HepG2 (cell line): ENCODE data around the gene STS.

Experiments
- CREM ChIP-seq, 2 experiments: sonication (generic) in 1 of 2; formaldehyde crosslinking in 1 of 2; IDR thresholded peaks; 2 replicates each; pipeline versions ENCODE4 v1.4.0 to v1.6.1; 2016 to 2020; ENCODE audit warnings: antibody characterized with exemption in 1 of 2, mild to moderate bottlenecking in 1 of 2, missing genetic modification reagents in 1 of 2
- GABPA ChIP-seq, 2 experiments: IDR thresholded peaks; 2 replicates each; pipeline ENCODE4 v1.6.1; 2011 to 2016; ENCODE audit warnings: low read depth in 2 of 2, low read length in 1 of 2, missing biosample characterization in 1 of 2, missing genetic modification characterization in 1 of 2
- MAFK ChIP-seq, 2 experiments: IDR thresholded peaks in 1 of 2; conservative IDR thresholded peaks in 1 of 2; 2 replicates each; pipeline ENCODE4 v1.6.1; 2011; ENCODE audit warnings: improper control_type of control experiment in 2 of 2, low read length in 2 of 2
- NAIF1 ChIP-seq: sonication (generic); formaldehyde crosslinking; IDR thresholded peaks from 2 replicates; pipeline ENCODE4 v1.5.0; 2020; ENCODE audit warnings: mild to moderate bottlenecking, missing genetic modification reagents, borderline replicate concordance
- NFIC ChIP-seq: IDR thresholded peaks from 2 replicates; pipeline ENCODE4 v1.6.1; 2012; ENCODE audit warnings: mild to moderate bottlenecking, low read length, inconsistent platforms
- POGZ ChIP-seq: sonication (generic); formaldehyde crosslinking; IDR thresholded peaks from 2 replicates; pipeline ENCODE4 v1.4.0; 2020; ENCODE audit warnings: mild to moderate bottlenecking, missing genetic modification reagents
- POLR2AphosphoS5 ChIP-seq: IDR thresholded peaks from 2 replicates; pipeline ENCODE4 v1.6.1; 2012; ENCODE audit warnings: low read depth, low read length
- SATB2 ChIP-seq: sonication (generic); formaldehyde crosslinking; IDR thresholded peaks from 2 replicates; pipeline ENCODE4 v1.5.0; 2020; ENCODE audit warnings: missing genetic modification reagents
- U2AF1 ChIP-seq: fragments of 200-400 bp; formaldehyde crosslinking; optimal IDR thresholded peaks from 2 replicates; pipeline ENCODE3; 2017; ENCODE audit warnings: mild to moderate bottlenecking, low read depth, low read length
- ZNF124 ChIP-seq: sonication (generic); formaldehyde crosslinking; IDR thresholded peaks from 2 replicates; pipeline ENCODE4 v1.4.0; 2020; ENCODE audit warnings: missing genetic modification reagents
- ZSCAN29 ChIP-seq: sonication (generic); formaldehyde crosslinking; conservative IDR thresholded peaks from 2 replicates; pipeline ENCODE4 v1.4.0; 2020; ENCODE audit warnings: mild to moderate bottlenecking, missing genetic modification reagents
- TF ChIP-seq, protein P1 (sequence below): IDR thresholded peaks from 2 replicates; pipeline ENCODE4 v1.6.1; 2016; ENCODE audit warnings: low read depth, missing genetic modification reagents, missing compliant biosample characterization
- TF ChIP-seq, protein P2 (sequence below): sonication (generic); formaldehyde crosslinking; IDR thresholded peaks from 2 replicates; pipeline ENCODE4 v1.9.0; 2021; ENCODE audit warnings: missing genetic modification reagents, borderline replicate concordance
- TF ChIP-seq, protein P3 (sequence below): sonication (generic); formaldehyde crosslinking; IDR thresholded peaks from 2 replicates; pipeline ENCODE4 v1.5.0; 2020; ENCODE audit warnings: mild to moderate bottlenecking, missing genetic modification reagents, moderate library complexity

DNA sequence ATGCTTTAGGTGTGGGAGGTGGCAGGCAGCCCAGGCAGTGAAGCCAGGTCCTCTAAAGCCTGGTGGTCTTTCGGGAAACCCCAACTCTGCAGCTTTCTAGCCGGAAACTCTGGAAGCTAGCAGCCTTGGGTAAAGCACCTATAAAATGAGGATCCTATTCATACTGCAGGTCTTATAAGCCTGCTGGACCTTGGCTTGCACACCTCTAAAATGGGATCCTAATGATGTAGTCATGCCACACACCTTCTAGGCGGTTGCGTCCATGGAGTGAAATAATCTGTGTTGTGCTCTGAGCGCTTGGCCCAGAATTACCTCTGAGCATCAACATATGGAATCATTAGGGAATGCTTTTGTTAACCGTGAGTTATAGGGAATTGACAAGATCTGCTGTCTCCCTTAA lies 36.0 kb upstream of the STS start:
- TF ChIP-seq POLR2AphosphoS5 (no peak), ZNF124 (CRISPR knock-in tag) (no peak), CREM (IDR thresholded peaks at IDR 0.05) (no peak), CREM (CRISPR knock-in tag; IDR thresholded peaks at IDR 0.05) (no peak), SATB2 (CRISPR knock-in tag) (no peak), MAFK (conservative IDR thresholded peaks at IDR 0.05 in 1 of 2, IDR thresholded peaks at IDR 0.05 in 1 of 2; ENCODE audit: low read length in 2 of 2) (no peak), U2AF1 (no peak), NAIF1 (CRISPR knock-in tag) (no peak), NFIC (no peak), GABPA (IDR thresholded peaks at IDR 0.05; ENCODE audit: low read depth, low read length) (no peak), GABPA (CRISPR knock-in tag; IDR thresholded peaks at IDR 0.05; ENCODE audit: low read depth) (no peak), POGZ (CRISPR knock-in tag) (no peak), ZSCAN29 (CRISPR knock-in tag) (no peak)
- TF ChIP-seq, protein P1, sequence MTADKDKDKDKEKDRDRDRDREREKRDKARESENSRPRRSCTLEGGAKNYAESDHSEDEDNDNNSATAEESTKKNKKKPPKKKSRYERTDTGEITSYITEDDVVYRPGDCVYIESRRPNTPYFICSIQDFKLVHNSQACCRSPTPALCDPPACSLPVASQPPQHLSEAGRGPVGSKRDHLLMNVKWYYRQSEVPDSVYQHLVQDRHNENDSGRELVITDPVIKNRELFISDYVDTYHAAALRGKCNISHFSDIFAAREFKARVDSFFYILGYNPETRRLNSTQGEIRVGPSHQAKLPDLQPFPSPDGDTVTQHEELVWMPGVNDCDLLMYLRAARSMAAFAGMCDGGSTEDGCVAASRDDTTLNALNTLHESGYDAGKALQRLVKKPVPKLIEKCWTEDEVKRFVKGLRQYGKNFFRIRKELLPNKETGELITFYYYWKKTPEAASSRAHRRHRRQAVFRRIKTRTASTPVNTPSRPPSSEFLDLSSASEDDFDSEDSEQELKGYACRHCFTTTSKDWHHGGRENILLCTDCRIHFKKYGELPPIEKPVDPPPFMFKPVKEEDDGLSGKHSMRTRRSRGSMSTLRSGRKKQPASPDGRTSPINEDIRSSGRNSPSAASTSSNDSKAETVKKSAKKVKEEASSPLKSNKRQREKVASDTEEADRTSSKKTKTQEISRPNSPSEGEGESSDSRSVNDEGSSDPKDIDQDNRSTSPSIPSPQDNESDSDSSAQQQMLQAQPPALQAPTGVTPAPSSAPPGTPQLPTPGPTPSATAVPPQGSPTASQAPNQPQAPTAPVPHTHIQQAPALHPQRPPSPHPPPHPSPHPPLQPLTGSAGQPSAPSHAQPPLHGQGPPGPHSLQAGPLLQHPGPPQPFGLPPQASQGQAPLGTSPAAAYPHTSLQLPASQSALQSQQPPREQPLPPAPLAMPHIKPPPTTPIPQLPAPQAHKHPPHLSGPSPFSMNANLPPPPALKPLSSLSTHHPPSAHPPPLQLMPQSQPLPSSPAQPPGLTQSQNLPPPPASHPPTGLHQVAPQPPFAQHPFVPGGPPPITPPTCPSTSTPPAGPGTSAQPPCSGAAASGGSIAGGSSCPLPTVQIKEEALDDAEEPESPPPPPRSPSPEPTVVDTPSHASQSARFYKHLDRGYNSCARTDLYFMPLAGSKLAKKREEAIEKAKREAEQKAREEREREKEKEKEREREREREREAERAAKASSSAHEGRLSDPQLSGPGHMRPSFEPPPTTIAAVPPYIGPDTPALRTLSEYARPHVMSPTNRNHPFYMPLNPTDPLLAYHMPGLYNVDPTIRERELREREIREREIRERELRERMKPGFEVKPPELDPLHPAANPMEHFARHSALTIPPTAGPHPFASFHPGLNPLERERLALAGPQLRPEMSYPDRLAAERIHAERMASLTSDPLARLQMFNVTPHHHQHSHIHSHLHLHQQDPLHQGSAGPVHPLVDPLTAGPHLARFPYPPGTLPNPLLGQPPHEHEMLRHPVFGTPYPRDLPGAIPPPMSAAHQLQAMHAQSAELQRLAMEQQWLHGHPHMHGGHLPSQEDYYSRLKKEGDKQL (CRISPR knock-in tag): no peak
- TF ChIP-seq, protein P2, sequence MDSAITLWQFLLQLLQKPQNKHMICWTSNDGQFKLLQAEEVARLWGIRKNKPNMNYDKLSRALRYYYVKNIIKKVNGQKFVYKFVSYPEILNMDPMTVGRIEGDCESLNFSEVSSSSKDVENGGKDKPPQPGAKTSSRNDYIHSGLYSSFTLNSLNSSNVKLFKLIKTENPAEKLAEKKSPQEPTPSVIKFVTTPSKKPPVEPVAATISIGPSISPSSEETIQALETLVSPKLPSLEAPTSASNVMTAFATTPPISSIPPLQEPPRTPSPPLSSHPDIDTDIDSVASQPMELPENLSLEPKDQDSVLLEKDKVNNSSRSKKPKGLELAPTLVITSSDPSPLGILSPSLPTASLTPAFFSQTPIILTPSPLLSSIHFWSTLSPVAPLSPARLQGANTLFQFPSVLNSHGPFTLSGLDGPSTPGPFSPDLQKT: no peak
- TF ChIP-seq, protein P3, sequence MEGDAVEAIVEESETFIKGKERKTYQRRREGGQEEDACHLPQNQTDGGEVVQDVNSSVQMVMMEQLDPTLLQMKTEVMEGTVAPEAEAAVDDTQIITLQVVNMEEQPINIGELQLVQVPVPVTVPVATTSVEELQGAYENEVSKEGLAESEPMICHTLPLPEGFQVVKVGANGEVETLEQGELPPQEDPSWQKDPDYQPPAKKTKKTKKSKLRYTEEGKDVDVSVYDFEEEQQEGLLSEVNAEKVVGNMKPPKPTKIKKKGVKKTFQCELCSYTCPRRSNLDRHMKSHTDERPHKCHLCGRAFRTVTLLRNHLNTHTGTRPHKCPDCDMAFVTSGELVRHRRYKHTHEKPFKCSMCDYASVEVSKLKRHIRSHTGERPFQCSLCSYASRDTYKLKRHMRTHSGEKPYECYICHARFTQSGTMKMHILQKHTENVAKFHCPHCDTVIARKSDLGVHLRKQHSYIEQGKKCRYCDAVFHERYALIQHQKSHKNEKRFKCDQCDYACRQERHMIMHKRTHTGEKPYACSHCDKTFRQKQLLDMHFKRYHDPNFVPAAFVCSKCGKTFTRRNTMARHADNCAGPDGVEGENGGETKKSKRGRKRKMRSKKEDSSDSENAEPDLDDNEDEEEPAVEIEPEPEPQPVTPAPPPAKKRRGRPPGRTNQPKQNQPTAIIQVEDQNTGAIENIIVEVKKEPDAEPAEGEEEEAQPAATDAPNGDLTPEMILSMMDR: no peak
